Mononuclear cell (primary cell): ENCODE measurements around the gene TTC39B. TPM values are rescaled to one million over a fixed set of nuclear protein-coding genes. Genes with fewer than 3 reads are reported as not detected.

Source experiments
- H3K27me3 ChIP-seq: 2 replicates; pipeline ENCODE4 v1.6.0; 2011; ENCODE audit warnings: low read length, control low read depth; ENCODE audit not compliant: insufficient read depth
- H3K4me1 ChIP-seq: 2 replicates; pipeline ENCODE4 v1.5.1; 2011; ENCODE audit warnings: mild to moderate bottlenecking, low read length, control low read depth; ENCODE audit not compliant: insufficient read depth
- H3K4me3 ChIP-seq: 2 replicates; pipeline ENCODE4 v1.5.1; 2011; ENCODE audit warnings: mild to moderate bottlenecking, low read length, moderate library complexity
- H3K9me3 ChIP-seq: 2 replicates; pipeline ENCODE4 v1.5.1; 2011; ENCODE audit warnings: low read depth, mild to moderate bottlenecking, control low read depth, low read length
- total RNA-seq: library from RNA; depleted of rRNA; stranded (reverse); fragments of >200 nt; gene quantifications from one replicate; pipeline ENCODE4 v1.2.3, GENCODE V29; 2012

The TTC39B gene
- total RNA-seq, 1 donor = 21.0 TPM

DNA sequence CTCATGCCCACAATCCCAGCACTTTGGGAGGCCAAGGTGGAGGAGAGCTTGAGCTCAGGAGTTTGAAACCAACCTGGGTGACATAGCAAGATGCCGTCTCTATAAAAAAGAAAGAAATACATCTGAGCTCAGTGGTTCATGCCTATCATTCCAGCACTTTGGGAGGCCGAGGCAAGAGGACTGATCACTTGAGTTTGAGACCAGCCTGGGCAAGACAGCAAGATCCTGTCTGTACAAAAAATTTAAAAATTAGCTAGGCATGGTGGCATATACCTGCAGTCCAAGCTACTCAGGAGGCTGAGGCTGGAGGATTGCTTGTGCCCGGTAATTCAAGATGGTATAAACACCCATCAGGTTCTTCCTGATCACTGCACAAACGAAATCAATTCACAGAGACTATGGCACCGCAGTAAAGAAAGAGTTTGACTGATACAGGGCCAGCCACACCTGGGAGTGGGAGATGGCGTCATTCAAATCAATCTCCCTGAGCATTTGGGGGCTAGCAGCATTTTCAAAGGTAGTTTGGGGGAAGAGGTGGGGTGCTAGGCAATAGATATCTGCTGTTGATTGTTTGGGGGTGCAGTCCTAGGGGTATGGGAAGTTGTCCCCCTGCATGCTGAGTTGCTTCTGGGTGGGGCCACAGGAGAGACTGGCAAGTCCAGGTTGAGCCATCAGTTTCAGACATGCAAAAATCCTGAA is 169.2 kb downstream of the TTC39B start:
- Histone ChIP-seq H3K4me3 (no peak overlapping the region), H3K4me1 (no peaks in the 10 kb centered on the region), H3K9me3 (no peaks in the 10 kb centered on the region), H3K27me3 (no peaks in the 10 kb centered on the region)

DNA sequence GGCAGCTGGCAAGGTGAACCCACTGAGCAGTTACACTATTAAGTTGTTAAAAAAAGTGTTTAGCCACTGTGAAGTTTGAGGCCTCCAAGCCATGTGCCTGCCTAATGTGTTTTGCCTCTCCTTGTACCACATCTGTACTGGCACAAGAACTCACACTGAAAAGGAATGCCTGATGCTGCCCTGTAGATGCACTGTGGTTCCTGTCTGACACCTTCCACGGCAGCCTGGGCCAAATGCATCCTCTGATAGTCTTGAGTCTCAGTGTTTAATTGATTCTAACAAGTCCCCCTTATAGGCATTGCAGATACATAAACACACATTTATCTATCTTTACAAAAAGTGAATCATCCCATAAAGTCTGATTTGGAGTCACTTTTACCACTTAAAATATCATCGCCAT is 169.9 kb downstream of the TTC39B start:
- Histone ChIP-seq H3K4me3 (no peak overlapping the region), H3K9me3 (no peaks in the 10 kb centered on the region), H3K27me3 (no peaks in the 10 kb centered on the region), H3K4me1 (no peaks in the 10 kb centered on the region)

DNA sequence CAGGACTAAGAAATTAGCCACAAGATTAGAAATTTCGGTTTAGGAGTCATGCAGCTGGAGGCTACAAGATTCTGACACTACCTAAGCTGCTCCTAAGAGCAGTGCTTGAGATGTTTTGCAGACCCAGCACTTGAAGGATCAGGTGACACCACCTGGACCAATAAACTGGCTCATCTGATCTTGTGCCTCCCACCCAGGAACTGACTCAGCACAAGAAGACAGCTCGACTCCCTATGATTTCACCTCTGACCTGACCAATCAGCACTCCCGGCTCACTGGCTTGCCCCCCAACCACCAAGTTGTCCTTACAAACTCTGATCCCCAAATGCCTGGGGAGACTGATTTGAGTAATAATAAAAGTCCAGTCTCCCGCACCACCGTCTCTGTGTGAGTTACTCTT is 170.4 kb downstream of the TTC39B start:
- H3K4me3 ChIP-seq = no peak overlapping the region
- no peaks in the 10 kb centered on the region for H3K27me3 ChIP-seq
- no peaks in the 10 kb centered on the region for H3K4me1 ChIP-seq
- H3K9me3 ChIP-seq = no peaks in the 10 kb centered on the region

DNA sequence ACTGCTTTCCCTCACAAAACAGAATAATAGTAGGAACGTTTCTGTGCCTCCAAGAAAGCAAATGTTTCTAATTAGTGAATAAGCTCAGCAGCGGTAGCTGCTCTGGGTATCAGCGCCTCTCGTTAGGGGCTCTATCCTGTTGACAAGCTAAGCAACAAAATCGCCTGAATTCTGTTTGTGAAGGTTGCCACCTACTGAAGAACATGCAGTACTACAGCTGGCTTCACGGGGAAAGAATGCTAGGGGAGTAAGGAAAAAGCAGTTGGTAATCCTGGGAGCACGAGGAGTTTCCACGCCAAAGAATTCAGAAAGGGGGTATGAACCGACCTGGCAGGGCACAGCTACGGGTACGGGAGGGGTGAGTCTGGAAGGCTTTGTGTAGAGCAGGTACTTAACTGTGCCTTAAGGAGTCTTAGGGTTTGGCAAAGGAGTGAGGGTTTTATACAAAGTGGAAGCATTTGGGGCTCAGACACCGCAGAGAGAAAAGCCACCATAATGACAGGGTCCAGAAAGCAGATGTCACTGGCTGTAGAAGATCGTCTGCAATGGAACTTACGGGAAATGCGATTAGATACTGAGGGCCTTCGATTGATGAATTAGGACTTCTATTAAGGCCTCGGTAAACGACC is 171.7 kb downstream of the TTC39B start:
- H3K4me3 ChIP-seq = no peak overlapping the region
- no peaks in the 10 kb centered on the region for H3K27me3 ChIP-seq
- H3K4me1 ChIP-seq = no peaks in the 10 kb centered on the region
- H3K9me3 ChIP-seq = no peaks in the 10 kb centered on the region

DNA sequence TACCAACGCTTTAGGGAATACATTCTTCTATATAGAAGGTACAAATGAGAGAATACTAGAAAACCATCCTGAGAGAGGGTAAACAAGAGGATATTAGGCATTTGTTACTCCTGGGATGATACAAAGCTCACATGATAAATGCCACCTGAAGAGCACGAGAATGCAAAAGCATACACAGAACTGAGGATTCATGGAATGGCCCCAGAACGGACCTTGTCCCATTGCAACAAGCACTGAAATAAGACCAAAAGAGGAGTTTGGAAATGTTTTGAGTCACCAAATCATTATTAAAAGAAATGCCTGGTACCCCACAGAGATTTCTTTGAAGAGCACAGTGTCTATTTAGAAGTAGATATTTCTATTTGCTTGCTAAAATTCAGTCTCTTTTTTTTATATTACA is 173.5 kb downstream of the TTC39B start:
- Histone ChIP-seq H3K4me3 (no peak overlapping the region), H3K9me3 (no peaks in the 10 kb centered on the region), H3K4me1 (no peaks in the 10 kb centered on the region), H3K27me3 (no peaks in the 10 kb centered on the region)

DNA sequence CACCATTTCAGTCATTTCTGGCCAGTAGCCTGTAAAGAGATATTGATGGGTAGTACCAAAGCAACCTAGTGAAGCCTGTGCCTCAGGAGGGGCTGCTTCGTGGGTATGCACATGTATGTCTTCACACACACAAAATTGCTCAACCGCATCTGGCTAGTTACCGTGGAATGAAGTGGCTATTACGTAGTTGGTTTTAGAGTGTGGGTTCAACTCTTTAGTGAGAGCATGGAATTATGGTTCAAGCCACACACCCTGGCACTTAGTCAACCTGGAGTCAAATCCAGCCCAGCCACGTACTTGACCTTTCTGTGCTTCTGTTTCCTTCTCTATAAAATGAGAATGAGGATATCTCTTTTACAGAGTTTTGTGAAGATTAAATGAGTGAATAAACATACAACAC is 174.9 kb downstream of the TTC39B start:
- H3K27me3 ChIP-seq = no peaks in the 10 kb centered on the region
- H3K4me3 ChIP-seq = no peak overlapping the region

DNA sequence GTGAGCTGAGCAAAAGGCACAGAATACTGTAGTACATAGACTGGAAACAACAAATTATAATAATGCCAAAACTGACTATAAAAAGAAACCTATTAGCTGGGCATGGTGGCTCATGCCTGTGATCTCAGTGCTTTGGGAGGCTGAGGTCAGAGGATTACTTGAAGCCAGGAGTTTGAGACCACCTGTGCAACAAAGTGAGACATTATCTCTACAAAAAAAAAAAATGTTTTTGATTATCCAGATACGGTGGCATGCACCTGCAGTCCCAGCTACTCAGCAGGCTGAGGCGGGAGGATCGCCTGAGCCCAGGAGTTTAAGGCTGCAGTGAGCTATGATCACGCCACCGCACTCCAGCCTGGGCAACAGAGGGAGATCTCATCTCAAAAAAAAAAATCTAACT is 175.9 kb downstream of the TTC39B start:
- H3K27me3 ChIP-seq = peaks cover 3% of the 10 kb centered on the region

More for the DNA sequence above, 174.9 kb downstream of the TTC39B start:
- Histone ChIP-seq H3K9me3 (no peaks in the 10 kb centered on the region), H3K4me1 (no peaks in the 10 kb centered on the region)

DNA sequence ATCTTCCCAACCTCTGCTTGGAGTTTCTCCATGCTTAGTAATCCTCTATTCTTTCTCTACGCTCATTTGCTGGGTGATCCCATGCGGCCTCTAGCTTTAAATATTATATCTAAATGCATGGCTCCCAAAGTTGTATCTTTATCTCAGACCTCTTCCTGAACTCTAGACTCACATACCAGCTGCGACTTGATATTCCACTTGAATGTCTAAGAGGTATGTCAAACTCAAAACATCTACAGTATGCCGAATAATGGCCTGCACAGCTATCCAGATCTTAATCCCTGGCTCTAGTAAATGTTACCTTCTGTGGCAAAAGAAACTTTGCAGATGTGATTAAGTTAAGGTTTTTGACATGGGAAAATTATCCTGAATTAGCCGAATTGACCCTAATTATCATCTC is 179.2 kb downstream of the TTC39B start:
- no peak overlapping the region for H3K4me3 ChIP-seq
- H3K27me3 ChIP-seq = peaks cover 3% of the 10 kb centered on the region
- no peaks in the 10 kb centered on the region for H3K9me3 ChIP-seq
- H3K4me1 ChIP-seq = no peaks in the 10 kb centered on the region

More for the DNA sequence above, 175.9 kb downstream of the TTC39B start:
- no peak overlapping the region for H3K4me3 ChIP-seq
- H3K4me1 ChIP-seq = no peaks in the 10 kb centered on the region
- H3K9me3 ChIP-seq = no peaks in the 10 kb centered on the region

DNA sequence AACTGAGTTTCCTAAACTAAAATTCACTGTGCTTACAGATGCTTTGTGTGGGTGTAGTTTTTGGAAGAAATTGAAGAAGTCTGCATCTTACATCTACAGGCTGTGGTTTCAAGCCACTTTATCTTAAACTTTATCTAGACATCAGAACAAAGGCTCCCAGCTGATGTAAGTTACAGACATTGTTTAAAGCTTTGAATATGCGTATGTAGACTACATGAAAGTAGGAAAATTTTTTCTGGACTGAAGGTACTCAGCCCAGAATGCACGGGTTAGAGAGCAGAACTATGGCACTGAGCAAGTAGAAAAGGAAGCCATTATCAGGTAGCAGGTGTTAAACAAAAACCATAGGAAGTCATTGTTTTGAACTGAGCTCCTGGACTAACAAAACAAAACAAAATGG is 185.4 kb downstream of the TTC39B start:
- H3K9me3 ChIP-seq = no peaks in the 10 kb centered on the region

DNA sequence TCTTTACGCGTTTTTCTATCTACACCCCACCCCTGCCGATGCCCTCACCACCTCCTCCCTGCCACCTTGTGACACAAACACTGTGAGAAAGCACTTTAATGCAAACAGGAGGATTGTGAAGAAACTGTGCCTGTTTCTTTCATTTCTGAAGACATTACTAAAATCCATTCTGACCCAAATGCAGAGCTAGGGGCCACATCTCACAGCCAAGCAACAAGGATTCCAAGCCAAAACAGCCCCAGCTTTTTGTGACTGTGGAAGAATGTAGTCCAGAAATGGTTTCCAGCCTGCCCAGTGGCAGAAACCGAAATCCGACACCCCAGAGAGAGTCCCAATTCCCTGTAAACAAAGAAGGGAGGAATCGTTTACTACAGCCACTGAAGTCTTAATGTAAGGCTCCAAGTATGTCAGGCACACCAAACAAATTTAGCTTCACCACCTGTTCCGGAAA is 190.9 kb downstream of the TTC39B start:
- H3K4me3 ChIP-seq = no peak overlapping the region
- no peaks in the 10 kb centered on the region for H3K27me3 ChIP-seq
- H3K4me1 ChIP-seq = no peaks in the 10 kb centered on the region
- no peaks in the 10 kb centered on the region for H3K9me3 ChIP-seq

More for the DNA sequence above, 185.4 kb downstream of the TTC39B start:
- no peaks in the 10 kb centered on the region for H3K4me1 ChIP-seq
- H3K4me3 ChIP-seq = no peak overlapping the region
- peaks cover 1% of the 10 kb centered on the region for H3K27me3 ChIP-seq

DNA sequence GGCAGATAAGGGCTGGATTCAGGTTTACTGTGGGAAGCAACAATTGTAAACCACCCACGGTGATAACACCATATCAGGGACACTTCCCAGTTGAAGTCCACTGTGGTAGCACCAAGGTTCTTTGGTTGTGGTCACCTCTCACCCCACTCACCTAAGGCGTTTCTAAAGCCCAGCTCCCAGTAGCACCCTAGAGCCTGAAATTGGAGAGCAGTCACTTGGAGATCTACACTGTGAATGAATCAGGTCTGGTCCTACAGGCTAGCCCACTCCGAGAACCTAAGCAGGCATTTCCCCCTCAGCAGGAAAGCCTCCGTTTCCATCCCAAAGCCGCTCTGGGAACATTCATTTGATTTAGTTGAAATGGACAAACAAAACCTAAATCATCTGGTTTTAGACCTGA is 191.3 kb downstream of the TTC39B start:
- H3K9me3 ChIP-seq = no peaks in the 10 kb centered on the region
- H3K27me3 ChIP-seq = no peaks in the 10 kb centered on the region
- H3K4me1 ChIP-seq = no peaks in the 10 kb centered on the region
- H3K4me3 ChIP-seq = no peak overlapping the region

DNA sequence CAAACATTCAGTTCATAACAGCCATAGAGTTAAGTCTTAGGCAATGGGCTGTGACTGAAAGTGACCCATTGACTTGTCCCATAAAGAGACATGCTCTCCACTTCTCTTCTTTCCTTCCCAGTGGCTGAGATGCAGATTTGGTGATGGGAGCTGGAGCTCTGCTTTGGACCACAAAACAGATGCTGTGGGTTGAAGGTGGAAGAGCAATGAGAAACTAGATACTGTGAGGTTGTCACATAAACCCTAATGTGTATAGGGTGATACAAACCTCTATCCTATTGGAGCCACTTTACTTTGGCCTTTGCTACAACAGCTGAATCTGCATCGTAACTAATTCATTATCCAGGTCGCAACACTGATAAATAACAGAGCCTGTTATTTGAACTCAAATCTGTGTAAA is 192.0 kb downstream of the TTC39B start:
- Histone ChIP-seq H3K9me3 (no peaks in the 10 kb centered on the region), H3K27me3 (no peaks in the 10 kb centered on the region), H3K4me1 (no peaks in the 10 kb centered on the region), H3K4me3 (no peak overlapping the region)

Other genes with a start within 250 kb of the TTC39B start
- 7.6 TPM for gene SNAPC3, start 115.7 kb upstream of the TTC39B start, total RNA-seq
- gene PSIP1, start 203.8 kb upstream of the TTC39B start, total RNA-seq = 113 TPM
- 1.3 TPM for gene CCDC171, start 245.8 kb upstream of the TTC39B start, total RNA-seq